ENCODE results near the gene KANSL1. TPM values are rescaled to one million over a fixed set of nuclear protein-coding genes. Genes with fewer than 3 reads are reported as not detected.

The KANSL1 gene
- total and polyA plus RNA-seq, 2 experiments from 2014 or later, result 49.0 to 206 TPM

DNA sequence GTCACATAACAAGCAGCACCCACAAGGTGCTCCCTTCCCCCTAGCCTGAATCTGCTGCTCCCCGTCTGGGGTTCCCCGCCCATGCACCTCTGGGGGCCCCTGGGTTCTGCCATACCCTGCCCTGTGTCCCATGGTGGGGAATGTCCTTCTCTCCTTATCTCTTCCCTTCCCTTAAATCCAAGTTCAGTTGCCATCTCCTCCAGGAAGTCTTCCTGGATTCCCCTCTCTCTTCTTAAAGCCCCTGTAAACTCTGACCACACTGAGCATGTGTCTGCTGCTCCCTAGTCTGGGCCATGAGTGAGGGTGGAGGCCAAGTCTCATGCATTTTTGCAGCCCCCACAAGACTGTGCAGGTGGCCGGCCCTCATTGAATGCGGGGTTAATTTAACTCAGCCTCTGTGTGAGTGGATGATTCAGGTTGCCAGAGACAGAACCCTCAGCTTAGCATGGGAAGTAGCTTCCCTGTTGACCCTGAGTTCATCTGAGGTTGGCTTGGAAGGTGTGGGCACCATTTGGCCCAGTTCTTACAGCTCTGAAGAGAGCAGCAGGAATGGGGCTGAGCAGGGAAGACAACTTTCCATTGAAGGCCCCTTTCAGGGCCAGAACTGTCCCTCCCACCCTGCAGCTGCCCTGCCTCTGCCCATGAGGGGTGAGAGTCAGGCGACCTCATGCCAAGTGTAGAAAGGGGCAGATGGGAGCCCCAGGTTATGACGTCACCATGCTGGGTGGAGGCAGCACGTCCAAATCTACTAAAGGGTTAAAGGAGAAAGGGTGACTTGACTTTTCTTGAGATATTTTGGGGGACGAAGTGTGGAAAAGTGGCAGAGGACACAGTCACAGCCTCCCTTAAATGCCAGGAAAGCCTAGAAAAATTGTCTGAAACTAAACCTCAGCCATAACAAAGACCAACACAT is 194.0 kb downstream of the KANSL1 start, which contains the start of gene STH:
TSS of gene STH (plus strand) at position 264 of the 913 bp plus-strand sequence. CDS start at position 294, 30 bp downstream.
- Histone ChIP-seq H3K27ac (ENCODE audit: low read depth) (no peak within 1 kb of the TSS), H3F3A (replicated peaks; ENCODE audit: low read depth) (no peaks in the 10 kb centered on the region), H3K4me2 (no peak within 1 kb of the TSS), H2AFZ (no peak within 1 kb of the TSS), H3K4me3 (no peak within 1 kb of the TSS), H3K9me2 (ENCODE audit: insufficient read depth) (no peaks in the 10 kb centered on the region), H4K20me1 (replicated peaks; ENCODE audit: insufficient read depth) (no peaks in the 10 kb centered on the region), H3K79me2 (replicated peaks; ENCODE audit: insufficient read depth) (no peaks in the 10 kb centered on the region), H3K27me3 (ENCODE audit: insufficient read depth) (no peaks in the 10 kb centered on the region), H3K36me3 (ENCODE audit: insufficient read depth) (no peaks in the 10 kb centered on the region), H3K4me1 (ENCODE audit: insufficient read depth) (no peaks in the 10 kb centered on the region)
- TF ChIP-seq, protein P1, sequence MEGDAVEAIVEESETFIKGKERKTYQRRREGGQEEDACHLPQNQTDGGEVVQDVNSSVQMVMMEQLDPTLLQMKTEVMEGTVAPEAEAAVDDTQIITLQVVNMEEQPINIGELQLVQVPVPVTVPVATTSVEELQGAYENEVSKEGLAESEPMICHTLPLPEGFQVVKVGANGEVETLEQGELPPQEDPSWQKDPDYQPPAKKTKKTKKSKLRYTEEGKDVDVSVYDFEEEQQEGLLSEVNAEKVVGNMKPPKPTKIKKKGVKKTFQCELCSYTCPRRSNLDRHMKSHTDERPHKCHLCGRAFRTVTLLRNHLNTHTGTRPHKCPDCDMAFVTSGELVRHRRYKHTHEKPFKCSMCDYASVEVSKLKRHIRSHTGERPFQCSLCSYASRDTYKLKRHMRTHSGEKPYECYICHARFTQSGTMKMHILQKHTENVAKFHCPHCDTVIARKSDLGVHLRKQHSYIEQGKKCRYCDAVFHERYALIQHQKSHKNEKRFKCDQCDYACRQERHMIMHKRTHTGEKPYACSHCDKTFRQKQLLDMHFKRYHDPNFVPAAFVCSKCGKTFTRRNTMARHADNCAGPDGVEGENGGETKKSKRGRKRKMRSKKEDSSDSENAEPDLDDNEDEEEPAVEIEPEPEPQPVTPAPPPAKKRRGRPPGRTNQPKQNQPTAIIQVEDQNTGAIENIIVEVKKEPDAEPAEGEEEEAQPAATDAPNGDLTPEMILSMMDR (conservative IDR thresholded peaks at IDR 0.05; ENCODE audit: low read depth in 2 of 2), result no peak
- TF ChIP-seq ZNF331 (CRISPR knock-in tag; IDR thresholded peaks at IDR 0.05; ENCODE audit: low read depth), result no peak
- no peak for TF ChIP-seq NANOG (IDR thresholded peaks at IDR 0.05; ENCODE audit: borderline replicate concordance)
- TF ChIP-seq ZNF462 (CRISPR knock-in tag; IDR thresholded peaks at IDR 0.05), result no peak
- TF ChIP-seq, protein P2, sequence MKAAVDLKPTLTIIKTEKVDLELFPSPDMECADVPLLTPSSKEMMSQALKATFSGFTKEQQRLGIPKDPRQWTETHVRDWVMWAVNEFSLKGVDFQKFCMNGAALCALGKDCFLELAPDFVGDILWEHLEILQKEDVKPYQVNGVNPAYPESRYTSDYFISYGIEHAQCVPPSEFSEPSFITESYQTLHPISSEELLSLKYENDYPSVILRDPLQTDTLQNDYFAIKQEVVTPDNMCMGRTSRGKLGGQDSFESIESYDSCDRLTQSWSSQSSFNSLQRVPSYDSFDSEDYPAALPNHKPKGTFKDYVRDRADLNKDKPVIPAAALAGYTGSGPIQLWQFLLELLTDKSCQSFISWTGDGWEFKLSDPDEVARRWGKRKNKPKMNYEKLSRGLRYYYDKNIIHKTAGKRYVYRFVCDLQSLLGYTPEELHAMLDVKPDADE (IDR thresholded peaks at IDR 0.05), result no peak
- TF ChIP-seq POLR2AphosphoS5 (IDR thresholded peaks at IDR 0.05; ENCODE audit: low read depth), result no peak
- TF ChIP-seq EZH2phosphoT487 (IDR thresholded peaks at IDR 0.05; ENCODE audit: unreplicated experiment), result no peak
- TF ChIP-seq STAT1 (IDR thresholded peaks at IDR 0.05; ENCODE audit: unreplicated experiment), result no peak
- no peak for TF ChIP-seq EZH2 (IDR thresholded peaks at IDR 0.05; ENCODE audit: low read depth, unreplicated experiment)
- no peak for TF ChIP-seq CREB1 (CRISPR knock-in tag; IDR thresholded peaks at IDR 0.05; ENCODE audit: low read depth)
- TF ChIP-seq REST (IDR thresholded peaks at IDR 0.05; ENCODE audit: unreplicated experiment), result no peak
- no peak for TF ChIP-seq JUNB (IDR thresholded peaks at IDR 0.05; ENCODE audit: unreplicated experiment)
- Mint-ChIP-seq H3K9me3 (no peaks in the 10 kb centered on the region), H3K27me3 (ENCODE audit: insufficient read depth, low read depth, poor library complexity) (peaks cover 17% of the 10 kb centered on the region), H3K36me3 (ENCODE audit: low read depth) (no peaks in the 10 kb centered on the region), H3K27ac (no peak within 1 kb of the TSS), H3K4me3 (no peak within 1 kb of the TSS), H3K4me1 (no peaks in the 10 kb centered on the region)
- ATAC-seq (no peak), DNase-seq (ENCODE audit: low spot score) (no peak)
